ENCODE measurements around the gene CDA. TPM values are rescaled to one million over a fixed set of nuclear protein-coding genes. Genes with fewer than 3 reads are reported as not detected.

CDA gene
- total RNA-seq, 1 experiment from 2014 or later = 0.62 TPM

DNA sequence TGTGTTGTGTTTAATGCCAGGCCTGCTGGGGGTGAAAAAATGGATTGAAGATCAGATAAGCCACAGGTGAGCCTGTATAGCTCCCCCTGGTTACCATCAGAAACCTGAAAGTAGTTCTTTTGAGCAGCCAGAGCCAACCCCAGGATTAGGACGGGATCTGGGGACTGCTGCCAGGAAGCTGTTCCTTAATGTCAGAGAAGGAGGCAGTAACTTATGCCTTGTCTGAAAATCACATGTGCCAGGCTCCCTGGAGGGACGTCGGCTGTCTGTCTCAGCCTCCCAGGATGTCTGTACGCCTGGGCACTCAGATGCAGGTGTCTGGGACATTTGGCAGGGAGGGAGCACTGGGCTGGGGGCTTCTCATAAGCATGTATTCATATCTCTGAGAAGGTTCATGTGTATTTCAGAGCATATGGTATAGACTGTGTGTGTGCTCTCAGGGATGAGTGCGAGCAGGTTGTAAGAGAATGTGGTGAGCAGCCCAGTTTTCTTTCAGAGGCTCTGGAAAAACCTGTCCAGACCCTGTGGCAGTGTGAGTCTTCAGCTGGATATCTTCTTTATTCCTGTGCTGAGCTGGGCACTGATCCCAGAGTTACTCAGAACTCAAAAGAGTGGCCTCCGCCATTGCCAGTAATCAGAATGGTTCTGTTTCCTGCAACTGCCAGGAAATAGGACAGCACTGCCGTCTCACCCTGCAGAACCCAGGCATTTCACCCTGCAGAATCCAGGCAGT lies 33.7 kb upstream of the CDA start:
- in situ Hi-C loops (cut with HindIII; ENCODE audit: low pct_unique_long_range_greater_than_20kb, low sequenced_read_pairs) = no loop called here
- H3K27ac ChIP-seq (ENCODE audit: low read length) = no peak overlapping the region
- no peaks in the 10 kb centered on the region for H3K9me3 ChIP-seq (ENCODE audit: control insufficient read depth, insufficient read depth, low read depth, low read length)
- BruUV-seq (replicated peaks) = no TSS peak
- H3K4me3 ChIP-seq (ENCODE audit: low read depth in 2 of 2, low read length in 2 of 2) = no peak overlapping the region
- no peak for TF ChIP-seq SIN3A (IDR thresholded peaks at IDR 0.05; ENCODE audit: borderline replicate concordance, insufficient read depth, low read depth, low read length)
- TF ChIP-seq, protein P1, sequence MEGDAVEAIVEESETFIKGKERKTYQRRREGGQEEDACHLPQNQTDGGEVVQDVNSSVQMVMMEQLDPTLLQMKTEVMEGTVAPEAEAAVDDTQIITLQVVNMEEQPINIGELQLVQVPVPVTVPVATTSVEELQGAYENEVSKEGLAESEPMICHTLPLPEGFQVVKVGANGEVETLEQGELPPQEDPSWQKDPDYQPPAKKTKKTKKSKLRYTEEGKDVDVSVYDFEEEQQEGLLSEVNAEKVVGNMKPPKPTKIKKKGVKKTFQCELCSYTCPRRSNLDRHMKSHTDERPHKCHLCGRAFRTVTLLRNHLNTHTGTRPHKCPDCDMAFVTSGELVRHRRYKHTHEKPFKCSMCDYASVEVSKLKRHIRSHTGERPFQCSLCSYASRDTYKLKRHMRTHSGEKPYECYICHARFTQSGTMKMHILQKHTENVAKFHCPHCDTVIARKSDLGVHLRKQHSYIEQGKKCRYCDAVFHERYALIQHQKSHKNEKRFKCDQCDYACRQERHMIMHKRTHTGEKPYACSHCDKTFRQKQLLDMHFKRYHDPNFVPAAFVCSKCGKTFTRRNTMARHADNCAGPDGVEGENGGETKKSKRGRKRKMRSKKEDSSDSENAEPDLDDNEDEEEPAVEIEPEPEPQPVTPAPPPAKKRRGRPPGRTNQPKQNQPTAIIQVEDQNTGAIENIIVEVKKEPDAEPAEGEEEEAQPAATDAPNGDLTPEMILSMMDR (IDR thresholded peaks at IDR 0.05) = no peak
- TF ChIP-seq TCF7L2 (IDR thresholded peaks at IDR 0.05; ENCODE audit: low read depth, low read length) = no peak
- TF ChIP-seq, protein P2, sequence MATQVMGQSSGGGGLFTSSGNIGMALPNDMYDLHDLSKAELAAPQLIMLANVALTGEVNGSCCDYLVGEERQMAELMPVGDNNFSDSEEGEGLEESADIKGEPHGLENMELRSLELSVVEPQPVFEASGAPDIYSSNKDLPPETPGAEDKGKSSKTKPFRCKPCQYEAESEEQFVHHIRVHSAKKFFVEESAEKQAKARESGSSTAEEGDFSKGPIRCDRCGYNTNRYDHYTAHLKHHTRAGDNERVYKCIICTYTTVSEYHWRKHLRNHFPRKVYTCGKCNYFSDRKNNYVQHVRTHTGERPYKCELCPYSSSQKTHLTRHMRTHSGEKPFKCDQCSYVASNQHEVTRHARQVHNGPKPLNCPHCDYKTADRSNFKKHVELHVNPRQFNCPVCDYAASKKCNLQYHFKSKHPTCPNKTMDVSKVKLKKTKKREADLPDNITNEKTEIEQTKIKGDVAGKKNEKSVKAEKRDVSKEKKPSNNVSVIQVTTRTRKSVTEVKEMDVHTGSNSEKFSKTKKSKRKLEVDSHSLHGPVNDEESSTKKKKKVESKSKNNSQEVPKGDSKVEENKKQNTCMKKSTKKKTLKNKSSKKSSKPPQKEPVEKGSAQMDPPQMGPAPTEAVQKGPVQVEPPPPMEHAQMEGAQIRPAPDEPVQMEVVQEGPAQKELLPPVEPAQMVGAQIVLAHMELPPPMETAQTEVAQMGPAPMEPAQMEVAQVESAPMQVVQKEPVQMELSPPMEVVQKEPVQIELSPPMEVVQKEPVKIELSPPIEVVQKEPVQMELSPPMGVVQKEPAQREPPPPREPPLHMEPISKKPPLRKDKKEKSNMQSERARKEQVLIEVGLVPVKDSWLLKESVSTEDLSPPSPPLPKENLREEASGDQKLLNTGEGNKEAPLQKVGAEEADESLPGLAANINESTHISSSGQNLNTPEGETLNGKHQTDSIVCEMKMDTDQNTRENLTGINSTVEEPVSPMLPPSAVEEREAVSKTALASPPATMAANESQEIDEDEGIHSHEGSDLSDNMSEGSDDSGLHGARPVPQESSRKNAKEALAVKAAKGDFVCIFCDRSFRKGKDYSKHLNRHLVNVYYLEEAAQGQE (IDR thresholded peaks at IDR 0.05; ENCODE audit: insufficient read depth in 1 of 2, low read depth in 2 of 2, low read length in 1 of 2) = no peak
- TF ChIP-seq POLR2AphosphoS5 (IDR thresholded peaks at IDR 0.05; ENCODE audit: low read depth, low read length) = no peak
- ATAC-seq (no peak), DNase-seq (ENCODE audit: low read depth, low spot score) (no peak)
- peaks cover 9% of the 10 kb centered on the region for H3K27me3 ChIP-seq (ENCODE audit: control insufficient read depth, insufficient read depth, low read length)
- H3K36me3 ChIP-seq (ENCODE audit: control insufficient read depth, insufficient read depth, low read length) = no peaks in the 10 kb centered on the region
- H3K4me1 ChIP-seq (ENCODE audit: control insufficient read depth, insufficient read depth, low read length) = peaks cover 11% of the 10 kb centered on the region
- intact Hi-C loops (cut with micrococcal nuclease; ENCODE audit: unreplicated experiment) = no loop called here
- POLR2A ChIA-PET = no interaction called here
- CTCF ChIA-PET = no interaction called here

DNA sequence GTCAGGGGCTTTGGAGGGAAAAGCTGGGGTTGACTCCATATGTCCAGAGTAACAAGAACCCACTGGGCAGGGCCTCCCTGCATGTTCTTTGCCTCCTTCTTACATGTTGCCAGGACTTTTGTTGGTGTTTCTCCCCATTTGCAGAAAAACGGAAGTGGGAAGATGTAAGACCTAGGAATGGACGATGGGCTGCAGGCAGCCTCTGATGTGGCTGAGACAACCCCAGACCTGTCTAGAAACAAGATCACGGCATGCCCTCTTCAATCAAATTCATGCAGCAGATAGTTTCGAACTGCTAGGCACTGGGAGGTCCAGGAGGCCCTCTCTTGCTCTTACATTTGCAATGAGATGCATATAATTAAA lies 33.2 kb upstream of the CDA start:
- POLR2A ChIA-PET = no interaction called here

More for the DNA sequence above, 33.2 kb upstream of the CDA start:
- Histone ChIP-seq H3K4me3 (ENCODE audit: low read depth in 2 of 2, low read length in 2 of 2) (no peak overlapping the region), H3K27me3 (ENCODE audit: control insufficient read depth, insufficient read depth, low read length) (peaks cover 11% of the 10 kb centered on the region), H3K36me3 (ENCODE audit: control insufficient read depth, insufficient read depth, low read length) (no peaks in the 10 kb centered on the region), H3K27ac (ENCODE audit: low read length) (no peak overlapping the region), H3K9me3 (ENCODE audit: control insufficient read depth, insufficient read depth, low read depth, low read length) (no peaks in the 10 kb centered on the region), H3K4me1 (ENCODE audit: control insufficient read depth, insufficient read depth, low read length) (peaks cover 11% of the 10 kb centered on the region)
- in situ Hi-C loops (cut with HindIII; ENCODE audit: low pct_unique_long_range_greater_than_20kb, low sequenced_read_pairs) (no loop called here), intact Hi-C loops (cut with micrococcal nuclease; ENCODE audit: unreplicated experiment) (no loop called here)
- ATAC-seq (no peak), DNase-seq (ENCODE audit: low read depth, low spot score) (no peak)
- CTCF ChIA-PET = no interaction called here
- no TSS peak for BruUV-seq (replicated peaks)
- no peak for TF ChIP-seq SIN3A (IDR thresholded peaks at IDR 0.05; ENCODE audit: borderline replicate concordance, insufficient read depth, low read depth, low read length)
- TF ChIP-seq TCF7L2 (IDR thresholded peaks at IDR 0.05; ENCODE audit: low read depth, low read length) = no peak
- TF ChIP-seq, protein P2 (IDR thresholded peaks at IDR 0.05; ENCODE audit: insufficient read depth in 1 of 2, low read depth in 2 of 2, low read length in 1 of 2) = no peak
- TF ChIP-seq, protein P1 (IDR thresholded peaks at IDR 0.05) = no peak
- no peak for TF ChIP-seq POLR2AphosphoS5 (IDR thresholded peaks at IDR 0.05; ENCODE audit: low read depth, low read length)

Measured in Panc1 (cell line).